Loucy (cell line): ENCODE data around the gene BMX.

ENCODE experiments used
- EZH2phosphoT487 ChIP-seq: fragments of 200-600 bp; IDR thresholded peaks from 2 replicates; pipeline ENCODE4 v1.6.1; 2018; ENCODE audit warnings: antibody characterized with exemption, mild to moderate bottlenecking, moderate library complexity, borderline replicate concordance
- TF ChIP-seq, protein P1 (sequence below): fragments of 200-600 bp; sonication (generic); conservative IDR thresholded peaks from 2 replicates; pipeline ENCODE4 v1.5.1; 2014; ENCODE audit warnings: mild to moderate bottlenecking, antibody characterized with exemption, low read length

DNA sequence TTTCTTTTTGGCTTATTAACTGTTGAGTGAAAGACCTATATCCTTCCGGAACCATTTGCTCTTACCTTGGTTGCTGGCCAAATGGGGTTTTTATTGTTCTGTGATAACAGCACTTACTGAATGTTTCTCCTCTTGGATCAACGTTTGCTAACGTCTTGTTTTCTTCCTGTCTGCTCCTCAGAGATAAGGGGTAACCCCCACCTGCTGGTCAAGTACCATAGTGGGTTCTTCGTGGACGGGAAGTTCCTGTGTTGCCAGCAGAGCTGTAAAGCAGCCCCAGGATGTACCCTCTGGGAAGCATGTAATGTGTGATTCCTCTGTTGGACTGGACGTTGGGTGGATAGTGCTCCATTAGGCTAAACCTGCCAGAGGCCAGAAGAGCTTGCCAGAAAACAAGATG lies 15.3 kb downstream of the BMX start:
- TF ChIP-seq, protein P1, sequence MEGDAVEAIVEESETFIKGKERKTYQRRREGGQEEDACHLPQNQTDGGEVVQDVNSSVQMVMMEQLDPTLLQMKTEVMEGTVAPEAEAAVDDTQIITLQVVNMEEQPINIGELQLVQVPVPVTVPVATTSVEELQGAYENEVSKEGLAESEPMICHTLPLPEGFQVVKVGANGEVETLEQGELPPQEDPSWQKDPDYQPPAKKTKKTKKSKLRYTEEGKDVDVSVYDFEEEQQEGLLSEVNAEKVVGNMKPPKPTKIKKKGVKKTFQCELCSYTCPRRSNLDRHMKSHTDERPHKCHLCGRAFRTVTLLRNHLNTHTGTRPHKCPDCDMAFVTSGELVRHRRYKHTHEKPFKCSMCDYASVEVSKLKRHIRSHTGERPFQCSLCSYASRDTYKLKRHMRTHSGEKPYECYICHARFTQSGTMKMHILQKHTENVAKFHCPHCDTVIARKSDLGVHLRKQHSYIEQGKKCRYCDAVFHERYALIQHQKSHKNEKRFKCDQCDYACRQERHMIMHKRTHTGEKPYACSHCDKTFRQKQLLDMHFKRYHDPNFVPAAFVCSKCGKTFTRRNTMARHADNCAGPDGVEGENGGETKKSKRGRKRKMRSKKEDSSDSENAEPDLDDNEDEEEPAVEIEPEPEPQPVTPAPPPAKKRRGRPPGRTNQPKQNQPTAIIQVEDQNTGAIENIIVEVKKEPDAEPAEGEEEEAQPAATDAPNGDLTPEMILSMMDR: no peak
- TF ChIP-seq EZH2phosphoT487: no peak
